AG04450 (cell line): Measurements from ENCODE around the gene MZF1. TPM values are rescaled to one million over a fixed set of nuclear protein-coding genes. Genes with fewer than 3 reads are reported as not detected.
A peak's percentile ranks its signal among the peaks of the same experiment; 100 is the strongest.
"Not testable (repeated sequence)": the region's sequence is repeated elsewhere in the genome, so short reads cannot be mapped to it uniquely, and the experiment has no call there.

ENCODE experiments used
- CTCF ChIA-PET: fragments of 300-600, 350-600 bp; formaldehyde crosslinking; extraction: SDS; loops from one replicate; lab custom pipeline; 2022; ENCODE audit warnings: antibody characterized with exemption, inconsistent platforms; lab: Charles Lee
- POLR2A ChIA-PET: fragments of 350-600 bp; formaldehyde crosslinking; extraction: SDS; loops from one replicate; lab custom pipeline; 2021; ENCODE audit warnings: antibody characterized with exemption, inconsistent platforms; lab: Yijun Ruan, JAX
- DNase-seq: peaks from one replicate; pipeline ENCODE4 v3.0.0-alpha.2; 2011; ENCODE audit warnings: low read depth, low spot score
- H3K27ac ChIP-seq: one replicate; pipeline ENCODE4 v1.5.1; 2012; ENCODE audit warnings: low read depth, low read length, control low read depth
- H3K27me3 ChIP-seq: one replicate; pipeline ENCODE4 v1.6.0; 2012; ENCODE audit warnings: low read length; ENCODE audit not compliant: control insufficient read depth, insufficient read depth
- H3K4me3 ChIP-seq: 2 replicates; pipeline ENCODE4 v1.5.1; 2011; ENCODE audit warnings: mild to moderate bottlenecking, low read depth, low read length, control low read depth
- H3K9me3 ChIP-seq: 2 replicates; pipeline ENCODE4 v1.5.1; 2012; ENCODE audit warnings: low read length; ENCODE audit not compliant: control insufficient read depth, insufficient read depth
- CTCF ChIP-seq: IDR thresholded peaks from 2 replicates; pipeline ENCODE4 v1.5.1; 2011; ENCODE audit warnings: low read depth, low read length, control low read depth, inconsistent platforms
- polyA plus RNA-seq: library from polyadenylated mRNA; depleted of rRNA; stranded (reverse); fragments of >200 nt; gene quantifications from 2 replicates; pipeline ENCODE4 v1.2.3, GENCODE V29; 2011

MZF1 gene
- polyA plus RNA-seq, 1 experiment, result 5.5 TPM

GRCh38 chr19:58578012-58578925 lies 5.1 kb upstream of the MZF1 start:
- Histone ChIP-seq H3K27ac (no peak overlapping the region), H3K4me3 (no peak overlapping the region), H3K27me3 (no peaks in the 10 kb centered on the region), H3K9me3 (no peaks in the 10 kb centered on the region; the same call in 1 of the 2 replicates)
- no peak for DNase-seq
- TF ChIP-seq CTCF, result no peak
- ChIA-PET POLR2A (no interaction called here), CTCF (interaction anchor here (0.6 kb wide), 1 partner anchor 11 kb away, joined by 5 read pairs; no protein-coding TSS in a partner anchor)

GRCh38 chr19:58577581-58577980 lies 4.4 kb upstream of the MZF1 start:
- H3K9me3 ChIP-seq, DNase-seq, H3K4me3 ChIP-seq, H3K27me3 ChIP-seq, POLR2A ChIA-PET, H3K27ac ChIP-seq: not testable (repeated sequence)
- CTCF ChIA-PET, result interaction anchor here (0.6 kb wide), 1 partner anchor 11 kb away, joined by 5 read pairs; no protein-coding TSS in a partner anchor

- peak overlapping the region; percentile 94 for H3K27ac ChIP-seq
- H3K4me3 ChIP-seq, result peak overlapping the region; percentile 81
- peak; percentile 75 for DNase-seq
- peak; percentile 4; the same call in 1 of the 2 replicates for TF ChIP-seq CTCF
- H3K27me3 ChIP-seq, result no peaks in the 10 kb centered on the region
- POLR2A ChIA-PET, result interaction anchor here (0.6 to 1.9 kb wide), 7 partner anchors 10 to 187 kb away, joined by 3 to 11 read pairs (median 3); partner anchors contain the start of genes CHMP2A, TRIM28 and ZBTB45
- CTCF ChIA-PET, result no interaction called here
- no peaks in the 10 kb centered on the region; the same call in 1 of the 2 replicates for H3K9me3 ChIP-seq
Observed at GRCh38 chr19:58575183-58576041, 2.3 kb upstream of the MZF1 start.

DNA sequence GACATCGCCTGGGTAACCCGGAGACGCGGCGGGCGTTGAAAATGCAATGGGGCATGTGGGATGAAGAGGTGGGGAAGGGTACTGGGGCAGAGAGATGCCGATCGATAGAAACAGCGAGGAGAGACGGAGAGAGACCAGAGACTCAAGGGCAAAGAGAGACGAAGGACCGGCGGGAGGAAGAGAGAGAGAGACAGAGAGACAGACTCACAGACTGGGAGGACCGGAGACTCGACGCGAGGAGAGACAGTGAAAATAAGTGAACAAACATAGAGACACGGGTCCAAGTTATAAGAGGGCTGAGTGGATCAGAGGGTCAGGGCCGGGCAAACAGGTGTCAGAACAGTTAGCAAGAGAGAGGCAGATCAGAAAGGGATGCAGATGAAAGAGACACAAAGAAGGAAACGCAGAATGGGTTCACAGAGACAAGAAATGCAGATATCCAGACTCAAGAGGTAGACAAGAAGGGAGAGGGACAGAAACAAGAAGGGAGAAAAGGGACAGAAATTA lies 576 bp upstream of the MZF1 start:
- TF ChIP-seq CTCF, result no peak
- Histone ChIP-seq H3K4me3 (peak overlapping the region; percentile 96), H3K27me3 (no peaks in the 10 kb centered on the region), H3K27ac (peak overlapping the region; percentile 94), H3K9me3 (no peaks in the 10 kb centered on the region; the same call in 1 of the 2 replicates)
- POLR2A ChIA-PET, result no interaction called here
- no peak for DNase-seq
- CTCF ChIA-PET, result no interaction called here
